Ascending aorta (tissue), 2 donors: Measurements from ENCODE around the gene AFF2. TPM values are rescaled to one million over a fixed set of nuclear protein-coding genes. Genes with fewer than 3 reads are reported as not detected.

ENCODE experiments used
- DNase-seq, 2 donors: peaks; one replicate each; pipeline ENCODE4 v3.0.0-alpha.2; 2019; ENCODE audit warnings: low spot score in 2 of 2
- H3K27ac ChIP-seq, 2 donors: fragments of 200-600 bp; sonication (generic); one replicate each; pipeline ENCODE4 v1.5.1; 2016 to 2017; ENCODE audit warnings: mild to moderate bottlenecking in 1 of 2
- H3K27me3 ChIP-seq: fragments of 200-600 bp; sonication (generic); one replicate; pipeline ENCODE4 v1.5.1; 2017
- H3K36me3 ChIP-seq, 2 donors: fragments of 200-600 bp; sonication (generic); one replicate each; pipeline ENCODE4 v1.5.1; 2016
- H3K4me1 ChIP-seq, 2 donors: fragments of 200-600 bp; sonication (generic); one replicate each; pipeline ENCODE4 v1.5.1; 2016 to 2017; ENCODE audit warnings: mild to moderate bottlenecking in 1 of 2
- H3K4me3 ChIP-seq, 2 donors: fragments of 200-600 bp; sonication (generic); one replicate each; pipeline ENCODE4 v1.5.1; 2016 to 2017; ENCODE audit warnings: mild to moderate bottlenecking in 1 of 2
- H3K9me3 ChIP-seq, 2 donors: fragments of 200-600 bp; sonication (generic); one replicate each; pipeline ENCODE4 v1.5.1; 2016
- intact Hi-C: fragments of 100-400 bp; cut with DNase I; formaldehyde crosslinking; loops from one replicate; pipeline ENCODE4 v1.15.1; 2023
- total RNA-seq: library from RNA; depleted of rRNA; stranded (reverse); fragments of >200 nt; gene quantifications from one replicate; pipeline ENCODE4 v1.1.0, GENCODE V29; 2016
- TF ChIP-seq, protein P1 (sequence below), 3 experiments: fragments of 200-600 bp in 2 of 3; fragments of 450-650 bp in 1 of 3; sonication (generic) in 2 of 3; IDR thresholded peaks; one replicate each; pipeline ENCODE4 v1.5.1; 2016 to 2019; ENCODE audit warnings: antibody characterized with exemption in 3 of 3, mild to moderate bottlenecking in 1 of 3, moderate library complexity in 1 of 3

Gene AFF2
- total RNA-seq, 1 donor from 2014 or later: 2.3 TPM

DNA sequence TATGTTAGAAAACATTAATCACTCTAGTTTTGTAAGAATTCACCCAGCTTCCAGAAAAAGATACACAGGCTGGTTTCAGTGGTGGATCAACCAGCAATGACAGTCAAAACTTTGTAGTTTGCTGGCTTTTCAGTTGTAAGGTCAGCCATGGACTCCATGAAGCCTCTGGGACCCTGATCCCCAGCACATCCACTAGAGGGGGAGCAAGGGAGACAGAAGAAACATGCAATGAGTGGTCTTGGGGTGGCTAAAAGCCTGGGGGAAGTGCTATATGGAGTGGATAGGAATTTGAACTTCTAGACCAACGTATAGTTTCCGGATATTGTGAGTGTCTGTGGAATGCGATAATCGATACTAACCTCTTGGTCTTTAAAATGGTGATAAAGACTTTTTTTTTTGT lies 72.7 kb downstream of the AFF2 start:
- no peak overlapping the region for H3K4me3 ChIP-seq
- intact Hi-C loops: no loop called here
- no peaks in the 10 kb centered on the region for H3K36me3 ChIP-seq
- no peaks in the 10 kb centered on the region for H3K4me1 ChIP-seq
- no peaks in the 10 kb centered on the region for H3K27me3 ChIP-seq
- no peak overlapping the region for H3K27ac ChIP-seq
- no peaks in the 10 kb centered on the region for H3K9me3 ChIP-seq
- no peak for DNase-seq
- TF ChIP-seq, protein P1, sequence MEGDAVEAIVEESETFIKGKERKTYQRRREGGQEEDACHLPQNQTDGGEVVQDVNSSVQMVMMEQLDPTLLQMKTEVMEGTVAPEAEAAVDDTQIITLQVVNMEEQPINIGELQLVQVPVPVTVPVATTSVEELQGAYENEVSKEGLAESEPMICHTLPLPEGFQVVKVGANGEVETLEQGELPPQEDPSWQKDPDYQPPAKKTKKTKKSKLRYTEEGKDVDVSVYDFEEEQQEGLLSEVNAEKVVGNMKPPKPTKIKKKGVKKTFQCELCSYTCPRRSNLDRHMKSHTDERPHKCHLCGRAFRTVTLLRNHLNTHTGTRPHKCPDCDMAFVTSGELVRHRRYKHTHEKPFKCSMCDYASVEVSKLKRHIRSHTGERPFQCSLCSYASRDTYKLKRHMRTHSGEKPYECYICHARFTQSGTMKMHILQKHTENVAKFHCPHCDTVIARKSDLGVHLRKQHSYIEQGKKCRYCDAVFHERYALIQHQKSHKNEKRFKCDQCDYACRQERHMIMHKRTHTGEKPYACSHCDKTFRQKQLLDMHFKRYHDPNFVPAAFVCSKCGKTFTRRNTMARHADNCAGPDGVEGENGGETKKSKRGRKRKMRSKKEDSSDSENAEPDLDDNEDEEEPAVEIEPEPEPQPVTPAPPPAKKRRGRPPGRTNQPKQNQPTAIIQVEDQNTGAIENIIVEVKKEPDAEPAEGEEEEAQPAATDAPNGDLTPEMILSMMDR (IDR thresholded peaks at IDR 0.05): no peak

DNA sequence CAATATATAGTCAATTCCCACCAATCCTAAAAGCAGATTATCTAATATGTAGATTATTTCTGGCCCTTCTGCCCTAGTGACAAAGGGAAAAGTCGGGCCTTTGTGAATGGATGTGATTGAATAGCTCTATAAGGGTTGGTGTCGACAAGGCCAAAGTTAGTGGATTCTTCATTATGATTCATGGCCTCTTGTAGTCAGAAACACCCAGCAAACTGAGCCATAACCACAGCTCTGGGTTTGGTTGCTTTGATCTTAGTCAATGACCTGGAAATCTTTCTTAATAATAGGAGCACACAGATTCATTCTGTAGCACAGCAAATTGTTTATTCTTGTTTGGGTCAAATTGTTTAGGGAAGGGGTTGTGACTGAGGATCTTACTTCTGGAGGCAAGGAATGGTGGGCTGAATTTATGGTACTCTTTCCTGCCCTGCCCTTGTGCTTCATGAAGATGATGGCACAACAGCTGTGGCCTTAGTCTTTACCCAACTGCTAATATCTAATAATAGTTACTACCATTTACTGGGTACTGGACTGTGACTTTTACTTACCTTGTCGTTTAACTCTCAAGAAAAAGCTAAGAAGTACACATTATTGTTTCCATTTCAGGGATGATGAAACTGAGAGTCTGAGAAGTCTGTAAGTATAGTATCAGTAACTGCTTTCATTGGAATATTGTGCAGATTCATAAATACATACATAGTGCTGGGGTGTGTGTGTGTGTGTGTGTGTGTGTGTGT lies 74.0 kb downstream of the AFF2 start:
- intact Hi-C loops: no loop called here

DNA sequence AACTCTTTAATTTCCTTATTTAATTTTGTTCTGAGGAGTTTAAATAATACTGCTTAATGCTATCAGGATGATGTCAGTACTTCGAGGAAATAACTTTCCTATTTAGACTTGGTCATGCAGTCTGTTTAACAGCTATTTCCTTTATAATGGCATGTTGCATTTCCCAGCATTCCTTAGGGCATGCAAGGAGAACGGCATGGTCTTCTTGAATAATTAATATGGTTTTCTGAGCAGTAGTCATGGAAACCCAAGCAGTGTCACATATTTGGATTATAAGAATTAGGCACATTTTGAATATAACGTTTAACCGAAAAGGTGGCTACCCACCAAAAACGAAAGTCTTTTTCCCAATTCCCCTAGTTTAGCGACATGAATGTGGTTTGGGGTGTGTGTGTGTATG lies 76.0 kb downstream of the AFF2 start:
- TF ChIP-seq, protein P1 (IDR thresholded peaks at IDR 0.05): no peak
- H3K27ac ChIP-seq: no peak overlapping the region
- intact Hi-C loops: no loop called here
- DNase-seq: no peak
- H3K27me3 ChIP-seq: no peaks in the 10 kb centered on the region
- no peaks in the 10 kb centered on the region for H3K36me3 ChIP-seq
- H3K9me3 ChIP-seq: no peaks in the 10 kb centered on the region
- H3K4me1 ChIP-seq: no peaks in the 10 kb centered on the region
- H3K4me3 ChIP-seq: no peak overlapping the region

More for the DNA sequence above, 74.0 kb downstream of the AFF2 start:
- Histone ChIP-seq H3K9me3 (no peaks in the 10 kb centered on the region), H3K4me3 (no peak overlapping the region), H3K36me3 (no peaks in the 10 kb centered on the region), H3K27me3 (no peaks in the 10 kb centered on the region), H3K4me1 (no peaks in the 10 kb centered on the region), H3K27ac (no peak overlapping the region)
- TF ChIP-seq, protein P1 (IDR thresholded peaks at IDR 0.05): no peak
- no peak for DNase-seq

DNA sequence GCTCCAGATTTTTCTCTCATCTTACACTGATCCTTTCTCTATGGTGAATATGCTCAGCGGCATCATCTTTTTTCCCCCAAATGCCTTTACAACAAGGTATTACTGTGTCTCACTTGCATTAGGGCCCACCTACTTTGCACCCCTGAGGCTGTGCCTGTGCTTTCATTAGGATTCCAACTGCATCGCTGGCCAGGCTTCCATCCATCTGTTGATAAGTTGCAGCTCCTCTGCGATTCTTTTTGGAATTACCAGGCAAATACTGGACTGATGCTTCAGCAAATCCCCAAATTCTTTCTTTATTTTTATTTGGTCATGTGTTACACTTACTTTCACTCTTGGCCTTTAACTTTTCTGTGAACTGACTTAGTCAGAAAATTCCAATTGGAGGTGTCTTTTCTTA lies 77.3 kb downstream of the AFF2 start:
- H3K9me3 ChIP-seq: no peaks in the 10 kb centered on the region
- TF ChIP-seq, protein P1 (IDR thresholded peaks at IDR 0.05): no peak
- intact Hi-C loops: no loop called here

DNA sequence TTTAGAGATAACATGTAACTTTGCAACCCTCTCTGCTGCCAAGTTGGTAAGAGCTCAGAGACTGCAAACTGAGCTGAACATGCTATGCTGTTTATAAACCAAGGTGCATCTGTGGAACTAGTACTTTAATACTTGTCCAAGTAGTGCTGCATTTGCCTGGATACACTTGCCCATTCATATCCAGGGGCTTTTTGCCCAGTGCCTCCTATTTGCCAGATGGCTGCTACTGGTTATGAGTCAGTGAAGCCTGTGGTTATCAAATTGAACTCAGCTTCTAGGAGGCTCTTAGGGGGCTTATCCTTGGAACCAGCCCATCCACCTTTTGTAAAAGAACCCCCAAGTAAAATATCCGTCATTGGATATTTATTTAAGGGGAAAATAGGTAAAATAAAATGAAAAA lies 79.6 kb downstream of the AFF2 start:
- no peak overlapping the region for H3K27ac ChIP-seq
- no peaks in the 10 kb centered on the region for H3K36me3 ChIP-seq
- H3K9me3 ChIP-seq: no peaks in the 10 kb centered on the region
- no peaks in the 10 kb centered on the region for H3K4me1 ChIP-seq
- H3K27me3 ChIP-seq: no peaks in the 10 kb centered on the region
- H3K4me3 ChIP-seq: no peak overlapping the region
- TF ChIP-seq, protein P1 (IDR thresholded peaks at IDR 0.05): no peak
- no peak for DNase-seq
- intact Hi-C loops: no loop called here

More for the DNA sequence above, 77.3 kb downstream of the AFF2 start:
- no peak for DNase-seq
- H3K27me3 ChIP-seq: no peaks in the 10 kb centered on the region
- H3K4me3 ChIP-seq: no peak overlapping the region
- H3K36me3 ChIP-seq: no peaks in the 10 kb centered on the region
- no peak overlapping the region for H3K27ac ChIP-seq
- no peaks in the 10 kb centered on the region for H3K4me1 ChIP-seq
